ENCODE measurements around the gene COX19. TPM values are rescaled to one million over a fixed set of nuclear protein-coding genes. Genes with fewer than 3 reads are reported as not detected.
A peak's percentile ranks its signal among the peaks of the same experiment; 100 is the strongest.
"Not testable (repeated sequence)": the region's sequence is repeated elsewhere in the genome, so short reads cannot be mapped to it uniquely, and the experiment has no call there.

Gene COX19
- total RNA-seq, 1 donor from 2014 or later: 22.0 TPM

- H3K27ac Mint-ChIP-seq: peak overlapping the region; percentile 53
- no peaks in the 10 kb centered on the region for H3K9me3 Mint-ChIP-seq
- peaks cover 5% of the 10 kb centered on the region for H3K36me3 Mint-ChIP-seq
- peaks cover 33% of the 10 kb centered on the region for H3K4me1 Mint-ChIP-seq
- H3K4me3 Mint-ChIP-seq: no peak overlapping the region
- no peak for DNase-seq (ENCODE audit: low spot score in 2 of 2, unreplicated experiment in 2 of 2)
- no peak for TF ChIP-seq CTCF (IDR thresholded peaks at IDR 0.05; ENCODE audit: unreplicated experiment)
- peaks cover 7% of the 10 kb centered on the region for H3K27me3 Mint-ChIP-seq (ENCODE audit: low read depth)
Measured at GRCh38 chr7:963236-964078, 11.9 kb downstream of the COX19 start.

GRCh38 chr7:962401-963081 lies 12.8 kb downstream of the COX19 start:
- Mint-ChIP-seq H3K27ac (no peak overlapping the region), H3K36me3 (no peaks in the 10 kb centered on the region), H3K27me3 (ENCODE audit: low read depth) (peaks cover 7% of the 10 kb centered on the region), H3K9me3 (no peaks in the 10 kb centered on the region), H3K4me3 (no peak overlapping the region), H3K4me1 (peaks cover 33% of the 10 kb centered on the region)
- TF ChIP-seq CTCF (IDR thresholded peaks at IDR 0.05; ENCODE audit: unreplicated experiment): no peak
- DNase-seq (ENCODE audit: low spot score in 2 of 2, unreplicated experiment in 2 of 2): no peak

- Mint-ChIP-seq H3K4me1 (peaks cover 33% of the 10 kb centered on the region), H3K27ac (peak overlapping the region; percentile 39), H3K4me3 (no peak overlapping the region), H3K36me3 (no peaks in the 10 kb centered on the region), H3K27me3 (ENCODE audit: low read depth) (peaks cover 8% of the 10 kb centered on the region), H3K9me3 (no peaks in the 10 kb centered on the region)
- DNase-seq (ENCODE audit: low spot score in 2 of 2, unreplicated experiment in 2 of 2): no peak
- no peak for TF ChIP-seq CTCF (IDR thresholded peaks at IDR 0.05; ENCODE audit: unreplicated experiment)
Measured at GRCh38 chr7:961546-962400, 13.6 kb downstream of the COX19 start.

- H3K36me3 Mint-ChIP-seq; H3K4me3 Mint-ChIP-seq; DNase-seq (ENCODE audit: low spot score in 2 of 2, unreplicated experiment in 2 of 2); H3K9me3 Mint-ChIP-seq: not testable (repeated sequence)
- Mint-ChIP-seq H3K4me1 (peaks cover 29% of the 10 kb centered on the region), H3K27me3 (ENCODE audit: low read depth) (peaks cover 12% of the 10 kb centered on the region), H3K27ac (peak overlapping the region; percentile 60)
Measured at GRCh38 chr7:960972-961371, 14.4 kb downstream of the COX19 start.

- TF ChIP-seq CTCF (IDR thresholded peaks at IDR 0.05; ENCODE audit: unreplicated experiment): no peak
- H3K27me3 Mint-ChIP-seq (ENCODE audit: low read depth): peaks cover 18% of the 10 kb centered on the region
- H3K27ac Mint-ChIP-seq: peak overlapping the region; percentile 60
- no peak for DNase-seq (ENCODE audit: low spot score in 2 of 2, unreplicated experiment in 2 of 2)
- H3K9me3 Mint-ChIP-seq: no peaks in the 10 kb centered on the region
- H3K4me3 Mint-ChIP-seq: no peak overlapping the region
- H3K4me1 Mint-ChIP-seq: peaks cover 28% of the 10 kb centered on the region
- no peaks in the 10 kb centered on the region for H3K36me3 Mint-ChIP-seq
Measured at GRCh38 chr7:960269-960871, 15.0 kb downstream of the COX19 start.

GRCh38 chr7:959740-960139 lies 15.6 kb downstream of the COX19 start:
- not testable (repeated sequence) for H3K9me3 Mint-ChIP-seq; DNase-seq (ENCODE audit: low spot score in 2 of 2, unreplicated experiment in 2 of 2); H3K27ac Mint-ChIP-seq; H3K36me3 Mint-ChIP-seq; H3K4me3 Mint-ChIP-seq
- H3K4me1 Mint-ChIP-seq: peaks cover 25% of the 10 kb centered on the region
- H3K27me3 Mint-ChIP-seq (ENCODE audit: low read depth): peaks cover 23% of the 10 kb centered on the region

Data from mesothelial cell of epicardium (in vitro differentiated cells).